Brain microvascular endothelial cell (primary cell): ENCODE measurements around the gene ZNF804B.

Experiments used
- DNase-seq: peaks from one replicate; pipeline ENCODE4 v3.0.0-alpha.2; 2020
- H3K27ac ChIP-seq: fragments of 250-450 bp; sonication (Bioruptor Pico); 2 replicates; pipeline ENCODE4 v1.5.1; 2020; ENCODE audit warnings: mild to moderate bottlenecking, moderate library complexity
- H3K27me3 ChIP-seq: fragments of 250-450 bp; sonication (Bioruptor Pico); replicated peaks from 2 replicates; pipeline ENCODE4 v1.5.1; 2020; ENCODE audit warnings: mild to moderate bottlenecking
- H3K36me3 ChIP-seq: fragments of 250-450 bp; sonication (Bioruptor Pico); replicated peaks from 2 replicates; pipeline ENCODE4 v1.5.1; 2020; ENCODE audit warnings: mild to moderate bottlenecking
- H3K4me3 ChIP-seq: 2 replicates; pipeline ENCODE4 v1.5.1; 2011; ENCODE audit warnings: low read depth, mild to moderate bottlenecking, control low read depth, low read length, moderate library complexity
- CTCF ChIP-seq: IDR thresholded peaks from 2 replicates; pipeline ENCODE4 v1.5.1; 2011; ENCODE audit warnings: low read depth, mild to moderate bottlenecking, moderate library complexity, low read length, control low read depth, inconsistent platforms; ENCODE audit errors: missing control alignments
- in situ Hi-C: cut with HindIII; loops from 2 replicates; pipeline ENCODE4 v1.10.0; 2017; ENCODE audit warnings: low sequenced_read_pairs, low pct_ligation_motif_present

ZNF804B gene

GRCh38 chr7:88757371-88757770 is 2.1 kb upstream of the ZNF804B start:
- H3K27ac ChIP-seq, result no peak overlapping the region
- no peak overlapping the region for H3K4me3 ChIP-seq
- no peak for DNase-seq
- no peak for TF ChIP-seq CTCF
- H3K27me3 ChIP-seq, result peaks cover 12% of the 10 kb centered on the region
- in situ Hi-C loops, result no loop called here
- no peaks in the 10 kb centered on the region for H3K36me3 ChIP-seq

DNA sequence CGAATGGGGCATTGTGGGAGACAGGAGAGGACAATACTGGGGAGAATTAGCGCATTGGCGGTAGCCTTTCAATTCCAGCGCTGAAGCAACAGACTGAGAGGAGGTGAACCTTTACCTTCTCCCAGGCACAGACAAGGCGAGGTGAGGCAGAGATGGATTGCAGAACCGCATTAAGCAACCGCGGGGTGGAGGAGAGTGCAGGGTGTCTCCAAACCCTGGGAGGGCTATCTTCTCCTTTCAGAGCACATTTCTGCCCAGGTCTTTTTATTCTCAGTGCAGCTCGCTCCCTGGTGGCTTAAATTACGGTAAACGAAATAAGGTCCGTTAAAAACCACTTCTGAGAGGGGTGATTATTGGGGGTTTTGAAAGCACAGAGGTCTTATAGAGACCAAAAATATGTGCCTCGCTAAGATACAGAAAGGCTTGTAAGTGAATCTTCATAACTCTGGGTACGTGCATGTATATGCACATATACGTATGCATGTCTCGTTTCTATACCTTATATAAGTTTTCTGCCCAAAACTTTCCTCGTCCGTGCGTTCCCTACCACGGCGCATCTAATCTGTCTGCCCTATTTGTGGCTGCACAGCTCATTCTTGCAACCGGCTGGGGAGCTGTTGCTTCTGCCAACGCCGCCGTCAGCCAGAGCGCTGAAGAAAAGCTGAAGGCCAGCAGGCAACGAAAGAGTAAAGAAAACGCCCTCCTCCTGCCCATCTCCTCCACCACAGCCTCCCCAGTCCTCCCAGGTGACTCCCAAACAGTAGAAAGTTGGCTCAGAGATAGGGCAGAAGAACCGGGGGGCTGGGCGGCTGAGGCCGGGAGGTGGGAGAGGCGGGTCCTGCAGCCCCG is 895 bp upstream of the ZNF804B start:
- Histone ChIP-seq H3K36me3 (no peaks in the 10 kb centered on the region), H3K27me3 (peaks cover 12% of the 10 kb centered on the region), H3K27ac (no peak overlapping the region), H3K4me3 (peak overlapping the region; percentile 49)
- DNase-seq, result no peak
- peak; percentile 18 for TF ChIP-seq CTCF
- in situ Hi-C loops, result no loop called here

DNA sequence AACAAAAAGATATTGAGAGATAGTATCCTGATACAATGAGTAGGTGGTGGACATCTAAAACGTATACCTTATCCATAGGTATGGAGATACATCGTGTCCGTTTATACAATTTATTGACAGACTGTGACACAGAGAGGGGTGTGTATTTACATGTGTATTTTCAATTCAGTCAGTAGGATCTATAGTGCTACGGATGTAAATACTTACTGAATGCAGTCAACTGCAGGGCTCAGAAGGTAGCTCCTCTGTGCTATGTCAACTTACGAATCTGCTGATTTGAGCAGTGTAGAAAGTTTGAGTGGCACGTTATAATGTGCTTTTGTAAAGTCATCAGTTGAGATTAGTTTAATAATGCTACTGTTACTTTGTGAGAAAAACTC is 626 bp downstream of the ZNF804B start:
- Histone ChIP-seq H3K27me3 (peaks cover 12% of the 10 kb centered on the region), H3K4me3 (no peak overlapping the region)
- DNase-seq, result no peak

DNA sequence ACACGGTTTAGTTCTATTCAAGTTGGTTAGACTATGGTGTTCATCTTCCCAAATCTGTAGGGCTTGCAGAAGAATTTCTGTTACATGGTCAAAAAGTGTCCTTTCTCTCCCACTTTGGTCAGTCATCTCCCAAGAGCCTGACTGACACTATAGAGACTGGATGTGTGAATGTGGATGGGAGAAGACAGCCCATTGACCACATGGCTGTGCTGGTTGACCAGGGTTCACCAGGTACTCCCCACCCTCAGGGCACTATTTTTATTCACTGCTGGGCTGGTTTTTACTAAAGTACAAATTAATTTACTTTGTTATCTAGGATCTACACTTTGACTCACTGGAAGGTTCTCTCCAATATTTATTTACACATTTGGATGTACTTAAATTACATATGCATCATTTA is 2.3 kb downstream of the ZNF804B start:
- in situ Hi-C loops, result no loop called here
- DNase-seq, result no peak
- TF ChIP-seq CTCF, result no peak
- Histone ChIP-seq H3K27ac (no peak overlapping the region), H3K4me3 (no peak overlapping the region), H3K36me3 (no peaks in the 10 kb centered on the region), H3K27me3 (peaks cover 12% of the 10 kb centered on the region)

More for the DNA sequence above, 626 bp downstream of the ZNF804B start:
- in situ Hi-C loops, result no loop called here
- Histone ChIP-seq H3K27ac (no peak overlapping the region), H3K36me3 (no peaks in the 10 kb centered on the region)
- TF ChIP-seq CTCF, result no peak

GRCh38 chr7:88771417-88771816 is 11.9 kb downstream of the ZNF804B start:
- no peak overlapping the region for H3K4me3 ChIP-seq

More at GRCh38 chr7:88771417-88771816, 11.9 kb downstream of the ZNF804B start:
- TF ChIP-seq CTCF, result no peak
- H3K36me3 ChIP-seq, result no peaks in the 10 kb centered on the region
- in situ Hi-C loops, result no loop called here
- no peak for DNase-seq
- H3K27ac ChIP-seq, result no peak overlapping the region
- H3K27me3 ChIP-seq, result no peaks in the 10 kb centered on the region
